ENCODE measurements around the gene PNPO. TPM values are rescaled to one million over a fixed set of nuclear protein-coding genes. Genes with fewer than 3 reads are reported as not detected.
"Not testable (repeated sequence)": the region's sequence is repeated elsewhere in the genome, so short reads cannot be mapped to it uniquely, and the experiment has no call there.

The PNPO gene
- total RNA-seq, 1 donor from 2014 or later, result 37.0 TPM

DNA sequence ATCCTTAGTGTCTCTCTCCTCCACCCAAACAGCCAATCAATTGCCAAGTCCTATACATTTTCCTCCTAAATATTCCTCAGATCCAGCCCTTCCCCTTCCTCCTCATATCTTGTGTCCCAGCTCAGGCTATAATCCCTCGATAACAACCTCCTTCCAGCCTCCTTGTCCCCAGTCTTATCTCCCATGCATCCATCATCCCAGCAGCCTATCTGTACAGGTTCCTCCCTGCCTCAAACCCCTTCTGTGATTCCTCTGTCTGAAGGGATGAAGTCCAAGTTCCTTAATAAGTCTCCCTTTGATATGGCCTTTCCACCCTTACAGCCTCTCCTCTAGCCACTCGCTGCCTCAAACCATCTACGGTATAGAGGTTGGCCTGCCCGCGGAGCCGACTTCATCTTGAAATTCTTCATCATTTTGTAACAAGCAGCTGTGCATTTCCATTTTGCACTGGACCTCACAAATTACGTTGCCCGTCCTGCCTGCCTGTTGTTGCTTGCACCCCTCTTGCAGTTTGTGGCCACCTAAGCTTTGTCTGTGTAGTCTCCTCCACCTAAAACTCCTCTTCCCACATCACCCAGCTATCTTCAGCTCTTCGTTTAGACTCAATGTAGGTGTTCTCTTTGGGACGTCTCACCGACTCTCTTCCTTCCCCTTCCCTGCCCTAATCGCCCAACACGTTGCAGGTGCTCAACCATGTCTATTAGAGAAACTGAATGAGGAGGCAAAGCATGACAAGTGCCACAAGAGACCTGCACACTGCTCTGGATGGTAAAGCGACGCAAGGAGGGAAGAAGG lies 28.8 kb downstream of the PNPO start:
- intact Hi-C loops (cut with micrococcal nuclease), result loop anchor here (1.0 to 2.0 kb wide), 8 partner anchors 21 to 139 kb away; partner anchors contain the start of genes CBX1, LRRC46, MRPL10 and NFE2L1

- intact Hi-C loops (cut with micrococcal nuclease), result loop anchor here (1.0 to 2.0 kb wide), 10 partner anchors 22 to 921 kb away; partner anchors contain the start of genes ATP5MC1, CBX1, LRRC46 and MRPL10
These were observed 29.5 kb downstream of the PNPO start, which contains the start of gene CDK5RAP3 for GRCh38 chr17:47970725-47971499. CDK5RAP3 (plus strand) TSS chr17:47971113; CDS start chr17:47971147, 34 bp downstream.

GRCh38 chr17:47973541-47973940 lies 32.2 kb downstream of the PNPO start:
- intact Hi-C loops (cut with micrococcal nuclease), result no loop called here

DNA sequence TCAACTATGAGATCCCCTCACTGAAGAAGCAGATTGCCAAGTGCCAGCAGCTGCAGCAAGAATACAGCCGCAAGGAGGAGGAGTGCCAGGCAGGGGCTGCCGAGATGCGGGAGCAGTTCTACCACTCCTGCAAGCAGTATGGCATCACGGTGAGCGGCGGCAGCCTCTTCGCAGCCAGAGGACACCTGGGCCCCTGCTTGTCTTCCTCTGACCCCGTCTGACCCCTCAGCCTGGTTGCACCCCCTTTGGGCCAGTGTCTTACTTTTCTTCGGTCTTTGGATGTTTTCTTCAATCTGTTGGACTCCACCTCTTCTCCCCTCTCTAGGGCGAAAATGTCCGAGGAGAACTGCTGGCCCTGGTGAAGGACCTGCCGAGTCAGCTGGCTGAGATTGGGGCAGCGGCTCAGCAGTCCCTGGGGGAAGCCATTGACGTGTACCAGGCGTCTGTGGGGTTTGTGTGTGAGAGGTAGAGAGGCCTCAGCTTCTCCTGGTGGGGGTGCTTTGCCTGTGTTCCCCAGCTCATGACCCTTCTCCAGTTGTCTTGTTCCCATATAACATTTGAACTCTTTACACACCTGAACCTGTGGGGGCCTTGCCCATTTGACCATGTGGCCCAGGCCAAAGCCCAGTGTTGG lies 33.9 kb downstream of the PNPO start:
- intact Hi-C loops (cut with micrococcal nuclease), result no loop called here

DNA sequence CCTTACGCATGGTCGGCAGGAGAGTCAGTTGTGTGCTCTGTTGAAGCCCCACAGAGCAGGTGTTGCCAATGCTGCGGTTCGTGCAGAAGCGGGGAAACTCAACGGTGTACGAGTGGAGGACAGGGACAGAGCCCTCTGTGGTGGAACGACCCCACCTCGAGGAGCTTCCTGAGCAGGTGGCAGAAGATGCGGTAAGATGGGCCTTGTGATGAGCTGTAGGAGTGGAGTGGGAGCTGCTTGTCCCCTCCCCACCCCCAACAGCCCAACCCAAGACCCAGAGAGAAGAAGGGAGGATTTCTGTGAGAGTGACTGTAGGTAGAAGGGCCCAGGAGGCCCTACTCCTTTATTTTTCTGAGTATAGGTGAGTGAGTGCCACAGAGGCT lies 34.4 kb downstream of the PNPO start:
- intact Hi-C loops (cut with micrococcal nuclease), result no loop called here

GRCh38 chr17:47978324-47978723 lies 37.0 kb downstream of the PNPO start:
- intact Hi-C loops (cut with micrococcal nuclease), result loop anchor here (1.0 kb wide), 3 partner anchors 34 to 96 kb away; no protein-coding TSS in a partner anchor

- intact Hi-C loops (cut with micrococcal nuclease), result no loop called here
These were observed 39.2 kb downstream of the PNPO start for GRCh38 chr17:47980541-47980940.

GRCh38 chr17:47981462-47981861 lies 40.1 kb downstream of the PNPO start:
- intact Hi-C loops (cut with micrococcal nuclease), result no loop called here

GRCh38 chr17:47982091-47982617 lies 40.8 kb downstream of the PNPO start:
- intact Hi-C loops (cut with micrococcal nuclease), result no loop called here

- intact Hi-C loops (cut with micrococcal nuclease), result no loop called here
These were observed 41.4 kb downstream of the PNPO start for GRCh38 chr17:47982645-47983390.

DNA sequence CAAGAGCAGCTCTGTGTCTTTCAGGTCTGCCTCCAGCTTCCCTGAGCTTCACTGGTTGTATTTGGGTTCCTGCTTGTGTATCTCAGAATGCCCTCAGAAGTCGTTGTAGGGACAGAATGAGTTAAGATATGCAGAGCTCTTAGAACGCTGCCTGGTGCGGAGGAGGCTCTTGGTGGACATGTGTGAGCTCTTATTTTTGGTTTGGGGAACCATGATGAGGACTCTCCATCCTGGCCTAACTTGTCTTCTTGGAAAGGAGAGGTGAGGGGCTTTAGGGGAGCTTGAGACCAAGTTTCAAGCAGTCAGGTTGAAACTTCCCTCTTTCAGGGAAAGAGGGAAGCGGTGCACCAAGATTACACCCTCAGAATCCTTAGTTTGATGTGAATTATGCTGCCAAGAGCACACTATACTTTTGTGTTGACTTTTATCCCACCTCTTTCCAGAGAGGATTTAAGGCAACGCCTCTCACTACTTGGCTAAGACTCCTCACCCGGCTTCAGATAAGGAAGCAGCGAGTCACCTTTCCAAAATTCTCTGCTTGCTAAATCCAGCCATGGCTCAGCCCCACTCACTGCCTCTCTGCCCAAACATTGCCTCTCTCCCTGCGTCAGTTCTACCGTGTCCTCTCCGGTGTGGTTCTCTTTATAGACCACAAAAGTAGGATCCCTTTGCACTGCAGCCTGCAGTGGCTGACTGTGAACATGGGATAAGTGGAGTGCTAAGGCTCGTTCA lies 42.3 kb downstream of the PNPO start:
- intact Hi-C loops (cut with micrococcal nuclease), result no loop called here

- intact Hi-C loops (cut with micrococcal nuclease), result no loop called here
These were observed 45.1 kb downstream of the PNPO start for GRCh38 chr17:47986520-47986919.

DNA sequence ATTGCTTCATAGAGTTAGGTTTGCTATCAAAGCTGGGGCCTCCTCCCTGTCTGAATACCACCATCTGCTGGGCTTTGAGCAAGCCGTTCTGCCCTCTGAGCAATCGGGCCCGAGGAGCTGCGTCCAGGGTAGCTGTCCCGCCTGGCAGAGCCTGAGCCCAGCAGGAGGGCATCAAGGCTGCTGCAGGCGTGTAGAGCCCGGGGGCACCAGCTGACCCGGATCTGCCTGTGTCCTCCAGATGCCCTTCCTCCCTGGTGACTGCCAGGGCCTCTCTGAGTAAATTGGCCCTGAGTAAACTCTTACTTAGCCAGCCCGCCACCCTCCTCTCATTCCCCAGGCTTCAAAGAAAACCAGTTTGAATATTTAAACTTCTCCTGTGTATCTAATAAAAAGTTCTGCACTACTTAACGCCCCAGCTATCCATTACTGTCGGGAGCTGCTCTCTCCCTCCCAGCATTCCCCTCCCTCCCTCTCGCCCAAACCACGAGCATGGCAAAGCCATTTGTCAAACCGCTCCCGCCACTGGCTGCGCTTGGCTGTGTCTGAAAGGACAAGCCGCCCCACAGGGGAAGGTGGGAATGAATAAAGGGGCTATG lies 46.0 kb downstream of the PNPO start:
- intact Hi-C loops (cut with micrococcal nuclease), result no loop called here

- intact Hi-C loops (cut with micrococcal nuclease), result not testable (repeated sequence)
These were observed 47.1 kb downstream of the PNPO start for GRCh38 chr17:47988445-47988844.

GRCh38 chr17:47989159-47989558 lies 47.8 kb downstream of the PNPO start:
- intact Hi-C loops (cut with micrococcal nuclease), result no loop called here

- intact Hi-C loops (cut with micrococcal nuclease), result no loop called here
These were observed 48.3 kb downstream of the PNPO start for GRCh38 chr17:47989700-47990099.

DNA sequence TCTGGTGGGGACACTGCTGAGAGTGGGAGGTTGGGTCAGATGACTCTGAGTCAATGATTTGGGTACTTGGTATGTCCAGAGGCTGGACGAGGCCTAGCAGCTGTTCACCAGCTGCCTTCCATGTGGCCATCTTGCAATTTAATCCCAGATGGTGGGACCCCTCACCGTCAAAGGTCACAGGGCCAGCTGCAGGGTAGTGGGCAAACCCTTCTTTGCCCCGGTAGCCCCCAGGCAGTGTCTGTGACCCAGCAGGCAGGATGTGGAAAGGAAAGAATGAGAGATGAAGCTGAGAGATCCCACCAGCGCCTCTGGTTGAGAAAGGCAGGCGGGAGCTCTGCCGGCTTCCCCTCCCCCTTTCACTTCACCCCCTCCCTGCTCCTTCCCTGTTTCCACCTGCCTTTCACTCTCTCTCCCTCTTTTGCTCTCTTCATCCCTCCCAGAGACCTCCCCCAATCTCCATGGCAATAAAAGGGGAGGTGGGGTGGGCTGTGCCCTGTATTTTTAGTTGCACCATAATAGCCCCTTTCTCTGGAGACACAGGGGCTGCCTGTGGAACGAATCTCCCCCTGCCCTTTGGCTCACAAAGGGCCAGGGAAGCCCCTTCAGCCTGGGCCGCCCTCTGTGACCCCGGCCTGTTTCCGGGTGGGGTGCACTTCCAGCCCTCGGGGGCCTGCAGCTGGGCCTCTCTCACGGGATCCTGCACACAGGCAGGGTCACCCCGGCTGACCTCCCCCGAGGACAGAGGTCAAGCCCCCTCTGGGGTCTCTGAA lies 49.8 kb downstream of the PNPO start:
- intact Hi-C loops (cut with micrococcal nuclease), result no loop called here

GRCh38 chr17:47992216-47992615 lies 50.8 kb downstream of the PNPO start:
- intact Hi-C loops (cut with micrococcal nuclease), result no loop called here

GRCh38 chr17:47993031-47993564 lies 51.7 kb downstream of the PNPO start:
- intact Hi-C loops (cut with micrococcal nuclease), result no loop called here

Measured in T-helper 1 cell treated with Interleukin-12 subunit alpha and Interleukin-12 subunit beta and Interleukin-4 antibody, amounts not matched to agents 30 ng/mL and 1 ng/mL, for 36 hours (primary cell).